Stimulated activated CD4-positive, alpha-beta T cell treated with anti-CD3 and anti-CD28 coated beads, Interleukin-12 subunit alpha, Interleukin-12 subunit beta, amount 100 ng/mL, for 24 hours (primary cell): ENCODE measurements around the gene MYO6.
"Not testable (repeated sequence)": the region's sequence is repeated elsewhere in the genome, so short reads cannot be mapped to it uniquely, and the experiment has no call there.

Source experiments
- DNase-seq, 2 experiments: peaks; one replicate each; pipeline ENCODE4 v3.0.0-alpha.2; 2020; ENCODE audit warnings: low read depth in 2 of 2

Gene MYO6

DNA sequence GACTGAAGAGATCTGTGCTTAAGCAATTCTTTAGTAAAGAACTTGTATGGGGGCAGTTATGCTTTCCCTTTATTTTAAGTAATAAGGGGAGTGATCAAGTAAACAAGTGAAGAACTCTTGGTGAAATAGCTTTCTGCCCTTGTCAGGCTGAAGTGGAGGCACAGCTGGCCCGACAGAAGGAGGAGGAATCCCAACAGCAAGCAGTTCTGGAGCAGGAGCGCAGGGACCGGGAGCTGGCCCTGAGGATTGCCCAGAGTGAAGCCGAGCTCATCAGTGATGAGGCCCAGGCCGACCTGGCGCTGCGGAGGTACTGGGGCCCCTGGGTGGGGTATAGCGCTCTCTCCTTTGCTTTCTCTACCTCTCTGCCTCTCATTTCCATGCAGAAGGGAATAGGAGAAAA is 143.3 kb downstream of the MYO6 start:
- no peak for DNase-seq

DNA sequence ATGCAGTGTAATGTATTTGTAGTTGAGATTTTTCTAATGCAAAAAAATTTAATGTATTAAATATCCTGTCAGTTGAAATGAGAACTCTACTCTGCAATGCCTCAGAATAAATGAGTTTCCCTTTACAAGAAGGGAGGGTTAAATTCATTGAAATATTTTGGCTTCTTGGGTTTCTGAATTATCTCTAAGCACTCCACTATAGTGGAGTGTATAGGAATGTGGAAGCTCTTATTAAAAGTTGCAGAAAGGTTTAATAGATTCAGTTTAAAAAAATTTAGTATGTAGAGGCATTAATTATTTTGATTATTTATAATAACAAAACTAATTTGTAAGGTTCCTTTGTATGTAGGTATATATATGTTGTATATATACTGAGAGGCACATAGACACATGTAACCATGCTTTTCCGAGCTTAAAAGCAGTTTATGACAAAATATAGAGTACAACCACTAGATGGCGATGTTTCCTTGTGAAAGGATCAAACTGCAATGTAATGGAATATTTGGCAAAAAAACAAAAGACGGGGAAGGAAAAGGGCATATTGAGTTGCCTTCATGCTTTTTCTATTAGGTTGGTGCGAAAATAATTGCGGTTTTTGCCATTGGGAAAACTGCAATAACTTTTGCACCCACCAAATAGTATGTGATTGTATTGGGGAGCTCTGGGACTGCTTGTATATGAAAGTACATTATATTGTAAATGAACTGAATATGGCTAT is 144.2 kb downstream of the MYO6 start:
- no peak for DNase-seq

DNA sequence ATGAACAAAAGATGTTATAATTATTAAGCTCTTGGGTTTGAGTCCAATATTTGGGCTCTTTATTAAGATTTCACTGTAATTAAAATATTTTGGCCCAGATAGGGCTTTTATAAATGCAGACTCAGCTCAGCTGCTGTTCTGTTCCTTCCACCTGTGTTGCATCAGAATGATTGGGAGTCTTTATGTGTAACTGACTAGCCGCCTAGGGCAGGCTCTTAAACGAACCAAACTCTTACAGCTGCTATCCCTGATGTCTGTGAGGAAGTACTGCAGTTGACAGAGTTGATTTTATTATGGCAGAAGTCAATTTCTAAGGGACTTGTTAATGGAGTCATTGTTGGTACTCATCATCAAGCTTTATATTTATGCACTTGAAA is 144.7 kb downstream of the MYO6 start:
- DNase-seq, result no peak

DNA sequence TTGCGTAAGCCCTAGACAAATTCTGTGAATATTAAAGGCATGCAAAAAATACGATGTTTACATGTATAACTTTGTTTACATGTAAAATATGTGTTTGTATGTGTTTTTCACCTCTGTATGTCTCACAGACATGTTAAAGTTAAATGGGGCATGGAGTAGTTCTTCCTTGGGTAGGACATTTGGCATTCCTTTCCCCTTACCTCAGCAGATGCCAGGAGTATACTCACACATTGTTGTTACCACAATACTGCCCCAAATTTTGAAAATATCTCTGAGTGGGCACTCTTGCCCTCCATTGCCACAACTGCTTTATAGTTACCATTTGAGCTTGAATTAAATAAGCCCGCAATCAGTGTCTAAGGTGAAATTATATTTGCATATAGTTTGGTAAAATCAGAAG is 147.5 kb downstream of the MYO6 start:
- DNase-seq, result no peak

DNA sequence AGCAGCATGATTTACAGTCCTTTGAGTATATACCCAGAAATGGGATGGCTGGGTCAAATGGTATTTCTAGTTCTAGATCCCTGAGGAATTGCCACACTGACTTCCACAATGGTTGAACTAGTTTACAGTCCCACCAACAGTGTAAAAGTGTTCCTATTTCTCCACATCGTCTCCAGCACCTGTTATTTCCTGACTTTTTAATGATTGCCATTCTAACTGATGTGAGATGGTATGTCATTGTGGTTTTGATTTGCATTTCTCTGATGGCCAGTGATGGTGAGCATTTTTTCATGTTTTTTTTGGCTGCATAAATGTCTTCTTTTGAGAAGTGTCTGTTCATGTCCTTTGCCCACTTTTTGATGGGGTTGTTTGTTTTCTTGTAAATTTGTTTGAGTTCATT is 151.2 kb downstream of the MYO6 start:
- not testable (repeated sequence) for DNase-seq

DNA sequence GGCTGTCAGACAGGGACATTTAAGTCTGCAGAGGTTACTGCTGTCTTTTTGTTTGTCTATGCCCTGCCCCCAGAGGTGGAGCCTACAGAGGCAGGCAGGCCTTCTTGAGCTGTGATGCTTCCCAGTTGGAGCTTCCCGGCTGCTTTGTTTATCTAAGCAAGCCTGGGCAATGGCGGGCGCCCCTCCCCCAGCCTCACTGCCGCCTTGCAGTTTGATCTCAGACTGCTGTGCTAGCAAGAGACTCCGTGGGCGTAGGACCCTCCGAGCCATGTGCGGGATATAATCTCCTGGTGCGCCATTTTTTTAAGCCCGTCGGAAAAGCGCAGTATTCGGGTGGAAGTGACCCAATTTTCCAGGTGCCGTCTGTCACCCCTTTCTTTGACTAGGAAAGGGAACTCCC is 156.1 kb downstream of the MYO6 start:
- DNase-seq, result not testable (repeated sequence)

DNA sequence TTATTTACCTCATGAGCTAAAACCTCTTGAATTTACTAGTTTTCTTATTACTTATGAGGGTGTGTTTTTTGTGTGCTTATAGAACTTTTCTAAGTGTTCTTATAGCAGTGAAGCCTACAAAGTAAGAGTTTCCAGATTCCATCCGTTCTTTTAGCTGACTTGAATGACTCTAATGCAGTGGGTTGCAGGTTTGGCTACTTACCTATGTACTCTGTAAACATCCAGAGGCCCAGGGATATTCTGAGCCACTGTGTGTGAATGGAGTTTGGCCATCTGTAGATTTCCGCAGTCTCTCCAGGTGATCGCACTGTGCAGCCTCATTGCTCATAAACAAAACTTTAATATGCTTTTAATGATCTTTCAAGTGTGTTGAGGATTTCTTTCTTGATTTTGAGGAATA is 157.8 kb downstream of the MYO6 start:
- DNase-seq, result no peak

DNA sequence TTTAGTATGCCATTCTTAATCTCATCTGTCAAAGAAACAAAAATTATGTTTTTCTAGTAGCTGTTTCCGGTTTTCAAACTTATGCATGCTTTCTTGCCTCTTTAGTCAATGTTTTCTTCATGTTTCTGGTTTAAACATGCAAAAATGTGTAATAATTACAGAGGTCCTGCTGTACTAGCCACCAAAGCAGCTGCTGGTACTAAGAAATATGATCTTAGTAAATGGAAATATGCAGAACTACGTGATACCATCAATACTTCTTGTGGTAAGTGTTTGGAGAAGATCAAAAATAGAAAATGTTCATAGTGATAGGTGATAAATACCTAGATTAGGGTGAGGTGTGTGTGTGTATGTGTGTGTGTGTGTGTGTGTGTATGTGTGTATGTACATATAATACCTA is 158.4 kb downstream of the MYO6 start:
- no peak for DNase-seq

DNA sequence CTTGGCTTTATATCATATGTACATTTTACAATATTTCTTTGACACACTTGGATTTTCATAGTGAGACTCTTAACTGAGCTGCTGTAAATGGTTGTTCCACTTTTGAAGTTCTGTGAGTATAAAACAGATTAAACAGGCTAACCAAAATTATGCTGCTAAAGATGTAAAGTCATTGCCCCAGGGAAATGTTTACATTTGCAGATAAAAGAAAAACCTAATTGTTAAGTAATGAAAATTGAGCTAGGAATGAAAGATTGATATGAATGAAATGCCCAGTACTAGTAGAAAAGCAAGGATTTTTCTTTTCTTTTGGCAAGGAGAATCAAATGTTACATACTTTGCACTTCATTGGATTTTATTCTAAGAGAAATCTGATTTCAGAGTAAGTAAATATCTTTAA is 164.0 kb downstream of the MYO6 start:
- no peak for DNase-seq

DNA sequence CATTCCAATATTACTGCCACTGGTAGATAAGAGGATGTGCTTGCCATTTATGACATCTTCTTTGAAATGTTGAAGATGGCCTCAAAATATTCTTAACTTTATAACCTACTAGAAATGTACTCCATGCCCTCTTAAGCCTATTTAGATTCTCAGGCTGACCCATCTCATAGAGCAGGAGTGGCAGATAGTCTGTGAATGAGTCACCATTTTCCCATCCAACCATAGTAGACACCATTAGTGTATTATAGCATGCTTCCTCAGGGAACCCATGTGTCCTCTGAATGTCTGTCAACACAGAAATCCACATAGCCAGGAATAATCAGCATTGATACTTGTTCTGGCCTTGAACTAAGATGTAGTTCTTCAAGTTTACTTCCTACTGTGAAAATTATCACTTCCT is 173.2 kb downstream of the MYO6 start:
- DNase-seq, result no peak

DNA sequence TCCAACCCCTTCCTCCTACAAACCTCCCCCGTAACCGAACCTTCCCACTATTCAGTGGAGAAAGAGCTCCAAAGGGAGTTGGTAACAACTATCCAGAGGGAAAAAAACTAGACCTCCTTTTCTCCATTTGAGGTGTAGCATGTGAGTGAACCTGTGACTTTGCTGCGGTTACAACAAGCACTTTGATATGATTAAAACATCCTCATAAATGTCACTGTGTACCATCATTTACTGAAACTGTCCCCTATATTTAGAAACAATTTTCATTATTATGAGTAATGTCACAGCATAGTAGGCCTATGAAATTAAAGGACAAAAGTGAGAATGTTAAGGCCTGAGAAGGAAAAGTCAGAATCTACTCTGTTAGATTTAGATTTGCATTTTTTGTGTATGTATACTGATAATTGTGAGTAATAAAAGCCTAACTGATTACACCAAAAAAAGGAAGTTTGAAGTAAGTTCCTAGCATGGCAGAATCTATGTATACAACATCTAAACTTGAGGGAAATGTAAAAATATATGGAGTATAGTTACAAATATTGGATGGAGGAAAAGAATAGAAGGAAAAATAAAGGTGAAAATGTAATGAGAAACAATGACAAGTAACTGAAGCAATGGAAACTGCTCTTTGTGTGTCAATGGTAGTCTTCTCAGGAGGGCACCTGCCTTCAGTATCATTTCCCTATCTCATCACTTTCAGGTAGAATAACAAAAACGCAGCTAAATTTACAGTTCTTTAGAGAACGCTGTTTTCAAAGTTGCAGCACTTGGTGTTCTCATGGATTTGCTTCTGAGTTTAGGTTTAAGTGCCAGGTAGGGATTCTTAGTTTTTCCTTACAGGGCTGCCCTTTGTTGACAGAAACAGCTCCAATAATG is 177.5 kb downstream of the MYO6 start:
- no peak for DNase-seq

DNA sequence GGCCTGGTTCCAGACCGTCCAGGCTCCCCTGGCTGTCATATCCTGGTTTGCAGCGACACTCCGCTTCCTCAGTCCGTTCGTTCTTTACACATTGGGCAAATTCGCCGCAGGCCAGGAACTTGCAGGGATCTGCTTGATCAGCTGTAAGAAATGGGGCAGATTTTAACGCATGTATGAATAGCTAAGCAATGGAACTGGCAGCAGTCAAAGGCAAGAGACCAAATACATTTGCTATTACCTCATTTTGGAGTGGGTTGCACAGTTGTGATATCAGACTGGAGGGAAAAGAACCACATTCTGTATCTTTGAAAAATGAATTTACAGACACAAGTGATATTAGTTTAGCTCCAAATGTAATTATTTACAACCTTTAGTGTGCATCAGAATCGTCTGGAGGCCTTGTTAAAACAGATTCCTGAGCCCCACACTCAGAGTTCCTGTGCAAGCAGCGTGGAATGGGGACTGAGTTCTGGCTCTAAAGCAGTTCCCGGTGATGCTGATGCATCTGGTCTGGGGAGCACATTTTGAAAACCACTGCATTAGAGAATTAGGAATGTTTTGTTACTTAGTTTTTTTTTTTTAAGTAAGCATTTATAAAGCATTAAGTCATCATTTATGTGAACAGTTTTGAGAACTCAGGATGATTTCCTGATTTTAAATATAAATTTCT is 182.1 kb downstream of the MYO6 start:
- no peak for DNase-seq

DNA sequence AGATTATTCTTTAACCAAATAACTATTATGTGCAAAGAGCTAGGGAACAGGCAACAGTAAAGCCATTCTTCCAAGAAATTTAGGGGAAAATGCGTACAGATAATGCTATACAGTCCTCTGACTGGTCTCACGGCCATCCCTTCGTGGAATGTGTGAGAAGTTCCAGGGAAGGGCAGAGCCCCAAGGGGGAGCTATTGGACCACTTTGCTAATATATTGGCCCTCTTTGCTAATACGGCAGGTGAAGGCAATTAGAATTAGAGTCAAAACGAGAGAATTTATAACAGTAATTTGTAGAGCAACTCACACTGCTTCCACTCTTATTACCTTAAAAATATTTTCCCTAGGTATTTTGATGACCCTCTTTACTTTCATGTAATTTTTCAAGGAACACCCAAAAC is 183.0 kb downstream of the MYO6 start:
- no peak for DNase-seq

DNA sequence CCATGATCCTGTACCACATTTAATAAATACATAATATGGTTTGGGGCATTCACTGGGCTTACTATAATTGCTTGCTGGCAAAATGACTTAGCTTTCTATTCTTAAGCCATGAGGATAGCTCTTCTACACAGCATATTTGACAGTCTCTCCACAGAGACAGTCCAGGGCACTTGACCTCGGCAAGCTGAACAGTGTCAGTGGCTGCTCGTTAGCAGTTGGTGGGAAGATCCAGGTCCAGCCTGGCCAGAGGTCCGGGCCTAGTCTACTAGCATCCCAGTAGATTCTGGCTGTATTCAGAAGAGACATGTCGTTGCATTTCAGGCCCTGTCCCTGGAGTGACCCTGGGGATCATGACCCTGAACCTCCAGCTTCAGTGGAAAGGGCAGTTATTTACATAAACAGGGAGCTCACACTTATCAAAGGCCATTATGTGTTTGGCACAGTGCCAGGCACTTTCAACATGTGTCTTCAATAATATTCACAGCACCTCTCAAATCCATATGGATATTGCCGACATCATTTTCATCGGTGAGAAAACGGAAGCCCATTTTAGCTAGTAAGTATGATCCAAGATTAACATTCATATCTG is 184.4 kb downstream of the MYO6 start:
- no peak for DNase-seq

DNA sequence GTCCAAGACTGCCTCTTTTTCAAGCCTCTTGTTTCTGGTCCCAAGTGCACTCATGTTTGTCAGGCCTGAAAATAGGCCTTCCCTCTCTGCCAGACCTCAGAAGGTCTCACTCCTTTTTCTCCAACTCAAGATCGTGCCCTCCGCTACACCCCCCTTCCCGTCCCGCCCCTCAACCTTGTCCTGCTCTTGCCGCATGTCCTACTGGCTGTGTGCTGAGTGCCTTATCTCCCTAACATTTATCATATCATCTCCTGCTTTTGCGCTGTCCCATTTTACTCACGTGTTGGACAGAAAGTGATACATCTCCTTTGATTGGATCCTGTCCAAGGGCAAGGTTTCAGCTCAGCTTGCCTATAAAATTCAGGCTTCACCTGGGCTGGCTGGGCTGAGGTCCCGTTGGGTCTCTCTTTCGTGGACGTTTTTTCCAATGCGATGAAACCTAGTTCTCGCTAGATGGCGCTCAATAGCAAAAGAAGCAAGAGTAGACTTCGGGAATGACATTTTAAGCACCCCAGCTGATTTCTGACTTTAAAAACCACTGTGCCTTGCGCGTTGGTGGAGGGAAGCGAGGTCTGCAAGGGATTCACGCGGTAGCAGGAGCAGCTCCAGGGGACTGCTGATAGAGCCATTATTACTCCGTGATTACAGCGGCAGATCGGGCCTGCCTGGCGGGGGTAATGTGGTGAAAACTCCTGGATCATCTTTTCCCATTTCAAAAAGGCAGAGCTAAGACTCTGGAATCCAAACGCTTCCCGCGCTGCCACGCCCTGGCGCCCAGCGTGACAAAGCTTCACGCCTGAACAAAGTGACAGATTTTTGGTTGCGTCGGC is 185.8 kb downstream of the MYO6 start:
- no peak for DNase-seq

DNA sequence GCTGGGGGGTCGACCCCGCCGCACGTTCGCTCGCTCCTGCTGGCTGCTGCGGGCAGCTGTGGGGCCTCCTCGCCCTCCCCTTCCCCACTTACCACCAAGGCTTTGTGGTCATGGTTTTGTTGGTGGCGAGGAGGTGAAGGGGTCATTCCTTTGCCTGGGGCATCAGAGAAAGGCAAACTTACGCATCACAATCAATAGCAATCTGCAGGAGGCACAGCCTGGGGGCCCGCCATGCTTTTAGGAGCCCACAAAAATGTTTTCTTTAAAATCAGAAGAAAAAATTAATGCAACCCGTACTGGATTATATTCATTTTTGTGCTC is 186.4 kb downstream of the MYO6 start:
- no peak for DNase-seq

DNA sequence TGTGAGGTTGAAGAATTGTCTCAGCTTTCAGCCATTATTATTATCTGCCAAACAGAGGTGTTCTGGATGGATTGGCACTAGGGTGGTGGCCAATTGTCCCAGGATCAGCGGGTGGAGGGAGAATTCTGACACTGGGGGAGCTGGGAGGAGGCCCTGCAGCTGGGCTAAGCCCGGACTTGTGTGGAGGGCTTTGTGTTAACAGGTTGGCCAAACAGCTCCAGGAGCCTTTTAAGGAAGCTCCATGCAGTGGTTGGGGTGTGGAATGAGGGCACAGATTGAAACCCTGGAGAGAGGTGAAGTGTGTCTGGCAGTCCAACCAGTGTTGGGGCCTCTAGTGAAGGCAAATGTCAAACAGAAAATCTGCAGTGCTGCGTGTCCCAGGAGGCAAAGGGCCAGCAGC is 187.6 kb downstream of the MYO6 start:
- DNase-seq, result no peak

DNA sequence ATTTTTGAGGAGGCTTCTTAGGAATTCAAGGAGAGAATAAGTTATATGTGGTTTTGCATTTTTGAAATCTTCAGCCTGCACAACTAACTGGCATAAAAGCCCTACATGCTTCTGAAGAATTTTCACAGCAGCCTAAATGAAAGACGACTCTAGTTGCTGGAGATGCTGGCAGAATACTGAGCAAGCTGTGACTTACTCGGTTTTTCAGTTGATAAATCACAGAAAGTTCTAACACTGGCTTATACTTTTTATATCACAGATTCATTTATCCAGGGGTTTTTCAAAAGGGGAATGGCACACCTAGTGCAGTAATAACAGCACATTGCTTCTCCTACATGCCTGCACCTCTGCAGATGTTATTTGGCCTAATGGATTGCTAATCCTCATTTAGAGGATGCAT is 188.8 kb downstream of the MYO6 start:
- DNase-seq, result no peak

DNA sequence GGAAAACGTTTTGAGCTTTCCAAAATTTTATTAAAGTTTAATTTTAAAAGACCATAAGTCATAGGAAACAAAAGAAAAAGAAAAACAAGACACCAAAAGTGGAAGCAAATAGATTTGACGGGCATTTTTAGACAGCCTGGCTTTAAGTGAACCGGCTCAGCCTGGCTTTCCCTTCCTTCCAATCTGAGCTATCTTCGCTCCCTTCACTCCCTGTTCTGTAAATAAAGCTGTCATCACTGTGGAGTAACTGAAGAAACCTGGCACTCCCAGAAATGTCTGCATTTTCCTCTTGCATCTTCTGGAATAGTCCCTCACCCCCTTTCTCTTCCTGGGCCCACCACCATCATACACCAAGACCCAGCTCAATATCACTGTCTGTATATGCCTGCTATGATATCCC is 191.5 kb downstream of the MYO6 start:
- no peak for DNase-seq

DNA sequence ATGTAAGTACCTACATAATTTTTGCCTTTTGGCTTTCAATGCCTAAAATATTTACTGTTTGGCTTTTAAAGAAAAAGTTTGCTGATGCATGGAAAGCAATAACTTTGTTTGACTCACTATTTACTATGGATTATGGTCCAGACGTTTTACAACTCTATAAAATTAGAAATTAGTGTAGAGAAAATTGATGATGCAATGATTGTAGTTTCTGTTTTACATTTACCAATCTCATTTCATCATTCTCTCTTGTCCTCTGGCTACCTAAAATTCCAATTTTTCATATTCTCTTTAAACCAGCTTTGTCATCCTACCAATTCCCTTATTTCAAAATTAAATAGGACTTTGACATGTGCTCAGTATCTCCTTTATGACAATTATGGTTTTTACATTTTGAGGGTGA is 192.5 kb downstream of the MYO6 start:
- no peak for DNase-seq

DNA sequence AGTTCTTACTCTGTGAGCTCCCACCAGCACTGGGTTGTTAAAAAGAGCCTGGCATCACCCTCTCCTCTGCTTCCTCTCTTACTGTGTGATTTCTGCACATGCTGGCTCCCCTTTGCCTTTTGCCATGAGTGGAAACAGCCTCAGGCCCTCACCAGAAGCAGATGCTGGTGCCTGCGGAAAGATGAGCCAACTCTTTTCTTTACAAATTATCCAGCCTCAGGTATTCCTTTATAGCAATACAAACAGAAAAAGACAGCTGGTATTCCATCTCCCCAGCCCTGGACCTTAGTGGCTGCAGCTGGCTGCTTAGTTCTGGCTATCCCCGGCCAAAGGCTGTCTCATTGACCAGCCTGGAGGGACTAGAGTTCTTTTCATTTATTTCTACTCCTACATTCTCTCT is 194.3 kb downstream of the MYO6 start:
- DNase-seq, result no peak
